Muscle layer of colon (tissue), 2 donors: ENCODE results near the gene PSMD5.

Experiments
- H3K27ac ChIP-seq: one replicate; pipeline ENCODE4 v1.7.0; 2013; ENCODE audit warnings: low read depth, mild to moderate bottlenecking, low read length, moderate library complexity
- H3K27me3 ChIP-seq, 2 donors: one replicate each; pipeline ENCODE4 v1.7.0; 2013; ENCODE audit warnings: low read length in 2 of 2, mild to moderate bottlenecking in 2 of 2; ENCODE audit not compliant: insufficient read depth in 2 of 2, control insufficient read depth in 1 of 2
- H3K36me3 ChIP-seq: one replicate; pipeline ENCODE4 v1.7.0; 2013; ENCODE audit warnings: mild to moderate bottlenecking, low read length; ENCODE audit not compliant: insufficient read depth
- H3K4me1 ChIP-seq: one replicate; pipeline ENCODE4 v1.7.0; 2013; ENCODE audit warnings: mild to moderate bottlenecking, low read length; ENCODE audit not compliant: insufficient read depth
- H3K4me3 ChIP-seq, 2 donors: one replicate each; pipeline ENCODE4 v1.7.0; 2013; ENCODE audit warnings: low read length in 2 of 2, low read depth in 1 of 2, mild to moderate bottlenecking in 1 of 2, moderate library complexity in 1 of 2
- H3K9ac ChIP-seq: one replicate; pipeline ENCODE4 v1.7.0; 2013; ENCODE audit warnings: low read length
- H3K9me3 ChIP-seq: one replicate; pipeline ENCODE4 v1.7.0; 2013; ENCODE audit warnings: mild to moderate bottlenecking, low read length
- donor health status: abdominal sarcoma.
- donor health status: Adenocarcinoma of cecum.

The PSMD5 gene

DNA sequence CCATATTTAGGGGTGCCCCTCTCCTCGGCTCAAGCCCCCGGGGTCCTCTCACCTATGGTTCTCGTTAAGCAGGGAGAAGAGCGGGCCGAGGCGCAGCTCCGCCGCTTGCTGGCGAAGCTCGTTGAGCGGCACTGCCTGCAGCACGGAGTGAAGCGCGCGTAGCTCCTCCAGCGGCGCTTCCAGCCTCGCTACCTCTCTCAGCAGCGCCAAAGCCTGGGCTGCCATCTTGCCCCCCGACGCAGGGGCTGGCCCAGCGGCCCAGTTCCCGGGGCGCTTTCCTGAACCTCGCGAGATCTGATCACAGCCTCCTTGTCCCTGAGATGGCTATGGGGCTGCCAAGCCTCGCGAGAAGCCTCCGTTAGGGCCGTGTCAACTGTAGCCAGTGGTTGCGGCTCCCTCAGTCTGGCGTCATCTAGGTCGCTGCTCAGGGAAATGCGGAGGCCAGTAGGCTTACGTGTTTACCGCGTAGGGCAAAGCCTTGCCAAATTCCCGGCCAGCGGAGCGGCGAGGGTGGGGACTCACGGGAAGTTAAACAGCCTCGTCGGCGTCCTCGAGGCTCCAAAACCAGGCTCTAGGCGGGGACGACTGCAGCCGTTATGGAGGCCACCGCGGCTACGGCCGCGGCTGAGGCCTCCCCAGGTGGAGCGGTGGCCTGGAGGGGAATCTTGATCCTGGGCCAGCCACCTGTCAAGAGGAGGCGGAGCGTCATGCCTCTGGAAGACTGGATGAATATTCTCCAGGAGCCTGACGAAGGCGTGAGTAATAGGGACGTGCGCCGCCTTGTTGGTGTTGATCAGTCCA lies at the start of gene PSMD5:
TSS of gene PSMD5 (minus strand) at position 238 of the 801 bp plus-strand sequence. CDS start at position 225, 13 bp downstream.
- Histone ChIP-seq H3K27ac (peak within 1 kb of the TSS; percentile 96), H3K27me3 (no peaks in the 10 kb centered on the region), H3K9ac (peak within 1 kb of the TSS; percentile 94), H3K9me3 (no peaks in the 10 kb centered on the region), H3K36me3 (no peaks in the 10 kb centered on the region), H3K4me1 (peaks cover 18% of the 10 kb centered on the region), H3K4me3 (peak within 1 kb of the TSS; percentile 82 to 96)

DNA sequence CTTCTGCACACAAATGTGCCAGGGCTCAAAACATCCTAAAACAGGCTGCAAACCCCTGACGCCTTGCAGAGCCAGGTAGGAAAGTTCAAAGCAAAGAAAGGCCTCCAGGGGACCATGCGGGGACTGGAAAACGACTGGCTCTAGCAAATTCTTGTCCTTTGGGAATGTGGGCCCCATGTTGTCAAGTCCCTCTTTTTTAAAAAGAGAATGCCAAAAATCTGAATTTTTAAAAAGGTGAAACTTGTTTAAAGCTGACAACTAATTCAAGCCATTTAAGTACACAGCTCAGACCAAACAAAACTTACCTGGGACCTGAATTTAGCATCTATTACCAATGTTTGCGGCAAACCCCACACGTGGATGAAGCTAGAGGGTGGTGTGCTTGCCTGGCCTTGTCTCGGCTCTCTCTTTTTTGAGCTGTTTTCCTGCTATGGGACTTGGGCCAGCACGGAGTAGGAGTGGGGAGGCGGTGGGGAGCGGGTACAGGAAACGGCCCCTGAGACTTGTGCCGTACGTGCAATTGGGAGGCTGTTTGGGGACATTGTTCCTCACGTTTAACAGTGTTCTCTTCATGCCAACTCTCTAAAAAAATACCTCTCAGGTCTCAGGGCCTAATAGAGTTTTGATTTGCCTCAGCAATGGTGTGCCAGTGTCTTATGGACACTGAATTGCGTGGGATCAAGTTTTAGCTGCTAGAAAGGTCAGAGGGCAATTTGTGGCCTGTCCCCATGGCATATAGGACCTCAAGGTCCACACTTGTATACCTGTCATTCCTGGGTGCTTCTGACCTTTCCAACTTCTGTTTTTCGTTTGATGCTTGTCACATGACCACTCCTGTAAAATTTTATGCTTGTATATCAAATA lies 49.4 kb upstream of the PSMD5 start:
- H3K27ac ChIP-seq: no peak overlapping the region
- H3K4me1 ChIP-seq: peaks cover 10% of the 10 kb centered on the region
- no peak overlapping the region for H3K4me3 ChIP-seq
- no peak overlapping the region for H3K9ac ChIP-seq
- no peaks in the 10 kb centered on the region for H3K27me3 ChIP-seq
- no peaks in the 10 kb centered on the region for H3K9me3 ChIP-seq
- no peaks in the 10 kb centered on the region for H3K36me3 ChIP-seq

GRCh38 chr9:120891245-120891883 lies 48.6 kb upstream of the PSMD5 start:
- Histone ChIP-seq H3K4me1 (peaks cover 10% of the 10 kb centered on the region), H3K9ac (no peak overlapping the region)

DNA sequence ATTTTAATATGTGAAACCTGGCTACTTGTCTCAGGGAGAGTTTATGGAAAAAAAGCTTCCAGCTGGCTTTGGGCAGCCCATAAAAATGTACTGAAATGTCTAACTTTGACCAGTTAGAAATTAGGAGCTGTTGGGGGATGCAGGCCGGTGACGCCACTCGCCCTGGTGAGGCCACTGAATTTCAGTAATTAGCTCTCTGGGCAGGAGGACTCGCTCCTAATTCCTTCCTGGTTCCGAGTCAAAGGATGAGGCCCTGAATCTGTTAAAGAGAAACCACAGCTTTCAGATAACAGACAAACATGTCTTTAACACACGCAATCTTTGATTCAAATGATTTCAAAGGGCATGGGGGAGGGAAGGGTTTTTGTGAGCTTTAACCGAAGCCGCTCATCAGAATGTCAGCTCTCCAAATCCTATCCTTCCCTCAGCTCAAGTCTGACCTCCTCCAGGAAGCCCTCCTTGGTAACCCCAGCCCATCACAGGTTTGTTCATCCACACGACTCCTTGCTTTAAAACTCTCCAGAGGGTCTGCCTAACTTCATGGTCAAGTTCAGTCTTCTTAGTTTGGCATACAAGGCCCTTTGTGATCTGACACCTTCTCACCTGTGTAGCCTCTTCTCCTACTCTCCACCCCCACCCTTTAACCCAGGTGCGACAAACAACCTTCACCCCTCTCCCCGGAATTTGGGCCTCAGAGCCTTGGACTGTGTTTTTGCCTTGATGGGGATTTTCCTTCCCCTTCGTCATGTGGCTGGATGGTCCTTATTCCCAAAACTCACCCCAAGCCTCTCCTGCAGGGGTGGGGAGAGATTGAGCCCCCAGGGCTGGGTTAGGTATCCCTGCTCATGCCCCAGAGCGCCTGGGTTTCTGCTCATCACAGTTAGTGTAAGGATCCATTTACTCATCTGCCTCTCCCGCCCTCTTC lies 47.9 kb upstream of the PSMD5 start:
- H3K27me3 ChIP-seq: no peaks in the 10 kb centered on the region
- H3K4me1 ChIP-seq: peaks cover 10% of the 10 kb centered on the region
- no peak overlapping the region for H3K4me3 ChIP-seq
- H3K36me3 ChIP-seq: no peaks in the 10 kb centered on the region
- H3K9me3 ChIP-seq: no peaks in the 10 kb centered on the region
- no peak overlapping the region for H3K27ac ChIP-seq
- no peak overlapping the region for H3K9ac ChIP-seq

More at GRCh38 chr9:120891245-120891883, 48.6 kb upstream of the PSMD5 start:
- Histone ChIP-seq H3K4me3 (no peak overlapping the region), H3K9me3 (no peaks in the 10 kb centered on the region), H3K36me3 (no peaks in the 10 kb centered on the region), H3K27ac (no peak overlapping the region), H3K27me3 (no peaks in the 10 kb centered on the region)

DNA sequence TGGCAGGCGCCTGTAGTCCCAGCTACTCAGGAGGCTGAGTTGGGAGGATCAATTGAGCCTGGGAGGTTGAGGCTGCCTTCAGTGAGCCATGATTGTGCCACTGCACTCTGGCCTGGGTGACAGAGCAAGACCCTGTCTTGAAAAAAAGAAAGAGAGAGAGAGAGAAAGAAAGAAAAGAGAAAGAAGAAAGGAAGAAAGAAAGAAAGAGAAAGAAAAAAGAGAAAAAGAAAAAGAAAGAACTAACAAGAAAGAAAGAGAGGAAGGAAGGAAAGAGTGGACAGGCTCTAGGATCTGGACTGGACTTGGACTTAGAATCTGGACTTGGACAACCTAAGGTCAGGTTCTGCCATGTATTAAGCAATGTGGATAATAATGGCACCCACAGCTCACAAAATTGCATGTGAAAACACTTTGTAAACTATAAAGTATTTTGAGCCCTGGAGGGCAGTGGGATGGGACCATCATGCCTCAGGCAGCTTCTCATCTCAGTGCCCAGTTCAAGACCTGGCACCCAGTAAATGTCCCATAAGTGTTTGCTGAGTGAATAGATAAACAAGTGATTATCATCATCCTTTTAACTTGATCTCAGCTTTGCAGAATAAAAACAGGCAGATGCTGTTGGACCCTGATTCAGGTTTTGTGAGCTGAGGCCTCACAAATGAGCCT lies 47.0 kb upstream of the PSMD5 start:
- H3K4me3 ChIP-seq: no peak overlapping the region
- H3K36me3 ChIP-seq: no peaks in the 10 kb centered on the region
- H3K4me1 ChIP-seq: peaks cover 10% of the 10 kb centered on the region
- no peak overlapping the region for H3K9ac ChIP-seq
- H3K27ac ChIP-seq: no peak overlapping the region
- H3K27me3 ChIP-seq: no peaks in the 10 kb centered on the region
- H3K9me3 ChIP-seq: no peaks in the 10 kb centered on the region

GRCh38 chr9:120888626-120889025 lies 45.9 kb upstream of the PSMD5 start:
- no peaks in the 10 kb centered on the region for H3K27me3 ChIP-seq
- H3K4me3 ChIP-seq: no peak overlapping the region
- H3K9ac ChIP-seq: no peak overlapping the region
- no peaks in the 10 kb centered on the region for H3K36me3 ChIP-seq
- H3K9me3 ChIP-seq: no peaks in the 10 kb centered on the region
- peaks cover 5% of the 10 kb centered on the region for H3K4me1 ChIP-seq
- H3K27ac ChIP-seq: no peak overlapping the region

GRCh38 chr9:120886490-120886967 lies 43.8 kb upstream of the PSMD5 start:
- H3K27ac ChIP-seq: no peak overlapping the region
- H3K4me3 ChIP-seq: no peak overlapping the region
- H3K9ac ChIP-seq: no peak overlapping the region
- no peaks in the 10 kb centered on the region for H3K9me3 ChIP-seq
- no peaks in the 10 kb centered on the region for H3K36me3 ChIP-seq
- no peaks in the 10 kb centered on the region for H3K27me3 ChIP-seq
- peaks cover 5% of the 10 kb centered on the region for H3K4me1 ChIP-seq

DNA sequence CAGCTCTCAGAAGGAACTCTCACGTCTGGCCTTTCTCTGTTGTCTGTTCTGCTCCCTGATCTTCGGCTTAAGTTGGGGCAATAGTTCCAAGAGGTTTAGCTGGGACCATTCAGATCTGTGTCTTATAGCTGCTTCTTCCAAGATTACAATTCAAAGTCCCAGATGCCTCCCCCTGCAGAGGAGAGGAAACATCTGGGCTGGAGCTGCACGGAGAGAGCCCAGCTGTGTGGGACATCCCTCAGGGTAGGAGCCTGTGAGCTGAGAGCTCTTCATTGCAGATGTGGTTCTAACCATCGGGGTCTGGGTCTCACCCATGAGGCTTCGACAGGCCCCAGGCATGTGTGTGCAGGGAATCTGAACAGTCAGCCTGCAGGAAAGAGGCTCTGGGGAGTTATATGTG lies 43.2 kb upstream of the PSMD5 start:
- Histone ChIP-seq H3K4me1 (peaks cover 5% of the 10 kb centered on the region), H3K27ac (no peak overlapping the region), H3K27me3 (no peaks in the 10 kb centered on the region), H3K9me3 (no peaks in the 10 kb centered on the region), H3K4me3 (no peak overlapping the region), H3K9ac (no peak overlapping the region), H3K36me3 (no peaks in the 10 kb centered on the region)

DNA sequence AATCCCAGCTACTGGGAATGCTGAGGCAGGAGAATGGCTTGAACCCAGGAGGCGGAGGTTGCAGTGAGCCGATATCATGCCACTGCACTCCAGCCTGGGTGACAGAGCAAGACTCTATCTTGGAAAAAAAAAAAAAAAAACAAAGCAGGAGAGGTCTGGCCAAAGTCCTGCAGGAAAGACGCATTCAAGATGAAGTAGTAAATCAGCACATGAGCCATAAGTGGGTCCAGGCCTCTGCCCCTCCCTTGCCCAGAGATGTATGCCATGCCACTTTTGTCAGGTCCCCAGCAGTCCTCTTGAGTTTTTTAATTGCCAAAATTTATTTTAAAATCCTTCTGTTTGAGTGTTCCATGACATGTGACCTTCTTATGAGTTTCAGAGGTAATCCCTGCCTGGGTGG lies 42.7 kb upstream of the PSMD5 start:
- Histone ChIP-seq H3K9me3 (no peaks in the 10 kb centered on the region), H3K9ac (no peak overlapping the region), H3K4me3 (no peak overlapping the region), H3K4me1 (peaks cover 5% of the 10 kb centered on the region), H3K27ac (no peak overlapping the region), H3K36me3 (no peaks in the 10 kb centered on the region), H3K27me3 (no peaks in the 10 kb centered on the region)

DNA sequence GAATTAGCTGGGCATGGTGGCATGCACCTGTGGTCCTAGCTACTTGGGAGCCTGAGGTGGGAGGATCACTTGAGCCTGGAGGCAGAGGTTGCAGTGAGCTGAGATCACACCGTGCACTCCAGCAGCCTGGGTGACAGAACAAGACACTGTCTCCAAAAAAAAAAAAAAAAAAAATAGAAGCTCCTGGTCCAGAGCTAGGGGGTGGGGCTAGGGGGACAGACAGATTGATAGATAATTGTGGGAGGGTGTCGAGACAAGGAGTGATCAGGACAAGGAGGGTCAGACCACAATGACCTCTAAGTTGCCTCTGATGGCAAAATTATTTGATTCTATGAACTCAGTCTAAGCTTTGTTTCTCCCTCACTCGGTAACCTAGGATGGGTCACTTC lies 40.9 kb upstream of the PSMD5 start:
- peaks cover 5% of the 10 kb centered on the region for H3K4me1 ChIP-seq
- H3K9me3 ChIP-seq: no peaks in the 10 kb centered on the region
- no peak overlapping the region for H3K27ac ChIP-seq
- H3K9ac ChIP-seq: no peak overlapping the region
- H3K4me3 ChIP-seq: no peak overlapping the region
- no peaks in the 10 kb centered on the region for H3K27me3 ChIP-seq
- H3K36me3 ChIP-seq: no peaks in the 10 kb centered on the region
